ENCODE results near the gene CDHR1. TPM values are rescaled to one million over a fixed set of nuclear protein-coding genes. Genes with fewer than 3 reads are reported as not detected.

The CDHR1 gene
- total and polyA plus RNA-seq, 2 donors from 2014 or later: 0.47 to 1.1 TPM

- no peaks in the 10 kb centered on the region for H3K36me3 ChIP-seq (ENCODE audit: control insufficient read depth in 2 of 3, insufficient read depth in 3 of 3, low read length in 3 of 3)
- peaks cover 0 to 4% (median 0%) of the 10 kb centered on the region in 3 donors for H3K9me3 ChIP-seq (ENCODE audit: control insufficient read depth in 2 of 3, insufficient read depth in 1 of 3, low read length in 3 of 3)
- DNase-seq: no peak
- no peak overlapping the region for H3K27ac ChIP-seq (ENCODE audit: low read depth in 2 of 2, low read length in 2 of 2)
- H3K9ac ChIP-seq (ENCODE audit: low read length in 3 of 3): no peak overlapping the region
- H3K4me1 ChIP-seq (ENCODE audit: control insufficient read depth in 2 of 3, insufficient read depth in 2 of 3, low read depth in 1 of 3, low read length in 3 of 3): no peaks in the 10 kb centered on the region
- no peaks in the 10 kb centered on the region for H3K27me3 ChIP-seq (ENCODE audit: control insufficient read depth, insufficient read depth, low read length)
- H3K4me3 ChIP-seq (ENCODE audit: low read length in 3 of 3): no peak overlapping the region
- intact Hi-C loops (cut with DNase I): no loop called here
- TF ChIP-seq, protein P1, sequence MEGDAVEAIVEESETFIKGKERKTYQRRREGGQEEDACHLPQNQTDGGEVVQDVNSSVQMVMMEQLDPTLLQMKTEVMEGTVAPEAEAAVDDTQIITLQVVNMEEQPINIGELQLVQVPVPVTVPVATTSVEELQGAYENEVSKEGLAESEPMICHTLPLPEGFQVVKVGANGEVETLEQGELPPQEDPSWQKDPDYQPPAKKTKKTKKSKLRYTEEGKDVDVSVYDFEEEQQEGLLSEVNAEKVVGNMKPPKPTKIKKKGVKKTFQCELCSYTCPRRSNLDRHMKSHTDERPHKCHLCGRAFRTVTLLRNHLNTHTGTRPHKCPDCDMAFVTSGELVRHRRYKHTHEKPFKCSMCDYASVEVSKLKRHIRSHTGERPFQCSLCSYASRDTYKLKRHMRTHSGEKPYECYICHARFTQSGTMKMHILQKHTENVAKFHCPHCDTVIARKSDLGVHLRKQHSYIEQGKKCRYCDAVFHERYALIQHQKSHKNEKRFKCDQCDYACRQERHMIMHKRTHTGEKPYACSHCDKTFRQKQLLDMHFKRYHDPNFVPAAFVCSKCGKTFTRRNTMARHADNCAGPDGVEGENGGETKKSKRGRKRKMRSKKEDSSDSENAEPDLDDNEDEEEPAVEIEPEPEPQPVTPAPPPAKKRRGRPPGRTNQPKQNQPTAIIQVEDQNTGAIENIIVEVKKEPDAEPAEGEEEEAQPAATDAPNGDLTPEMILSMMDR (IDR thresholded peaks at IDR 0.05; ENCODE audit: borderline replicate concordance, extremely low read depth, insufficient read depth): no peak
- FAIRE-seq: no peak
Measured at GRCh38 chr10:84184517-84184916, 9.8 kb upstream of the CDHR1 start.

GRCh38 chr10:84185526-84186175 is 8.7 kb upstream of the CDHR1 start:
- intact Hi-C loops (cut with DNase I): no loop called here
- Histone ChIP-seq H3K27me3 (ENCODE audit: control insufficient read depth, insufficient read depth, low read length) (no peaks in the 10 kb centered on the region), H3K9me3 (ENCODE audit: control insufficient read depth in 2 of 3, insufficient read depth in 1 of 3, low read length in 3 of 3) (peaks cover 0 to 4% (median 0%) of the 10 kb centered on the region in 3 donors), H3K27ac (ENCODE audit: low read depth in 2 of 2, low read length in 2 of 2) (no peak overlapping the region), H3K4me3 (ENCODE audit: low read length in 3 of 3) (no peak overlapping the region), H3K9ac (ENCODE audit: low read length in 3 of 3) (no peak overlapping the region), H3K36me3 (ENCODE audit: control insufficient read depth in 2 of 3, insufficient read depth in 3 of 3, low read length in 3 of 3) (no peaks in the 10 kb centered on the region), H3K4me1 (ENCODE audit: control insufficient read depth in 2 of 3, insufficient read depth in 2 of 3, low read depth in 1 of 3, low read length in 3 of 3) (no peaks in the 10 kb centered on the region)
- FAIRE-seq (no peak), DNase-seq (no peak)
- TF ChIP-seq, protein P1 (IDR thresholded peaks at IDR 0.05; ENCODE audit: borderline replicate concordance, extremely low read depth, insufficient read depth): no peak

DNA sequence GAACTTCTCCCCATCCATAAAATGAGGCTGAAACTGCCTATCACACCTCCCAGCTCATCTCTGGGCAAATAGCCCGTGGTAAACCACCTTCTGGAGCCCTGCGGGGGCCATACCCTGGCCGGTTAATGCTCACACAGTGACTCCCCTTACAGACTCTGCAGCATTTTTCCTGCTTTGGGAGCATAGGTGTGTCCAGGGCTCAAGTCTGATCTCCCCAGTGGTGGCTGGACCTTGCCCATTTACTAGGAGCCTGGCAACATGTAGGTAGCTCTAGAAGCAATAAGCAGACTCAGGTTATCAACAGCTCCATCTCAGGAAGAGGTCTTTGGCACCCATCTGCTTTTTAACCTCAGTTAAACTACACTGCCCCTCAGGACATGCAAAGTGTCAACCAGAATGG is 5.5 kb upstream of the CDHR1 start:
- FAIRE-seq (no peak), DNase-seq (peak in 1 of 5 donors; percentile 10)
- Histone ChIP-seq H3K27me3 (ENCODE audit: control insufficient read depth, insufficient read depth, low read length) (peaks cover 5% of the 10 kb centered on the region), H3K4me1 (ENCODE audit: control insufficient read depth in 2 of 3, insufficient read depth in 2 of 3, low read depth in 1 of 3, low read length in 3 of 3) (no peaks in the 10 kb centered on the region), H3K27ac (ENCODE audit: low read depth in 2 of 2, low read length in 2 of 2) (no peak overlapping the region), H3K4me3 (ENCODE audit: low read length in 3 of 3) (no peak overlapping the region), H3K9me3 (ENCODE audit: control insufficient read depth in 2 of 3, insufficient read depth in 1 of 3, low read length in 3 of 3) (peaks cover 0 to 4% (median 0%) of the 10 kb centered on the region in 3 donors), H3K36me3 (ENCODE audit: control insufficient read depth in 2 of 3, insufficient read depth in 3 of 3, low read length in 3 of 3) (no peaks in the 10 kb centered on the region), H3K9ac (ENCODE audit: low read length in 3 of 3) (no peak overlapping the region)
- TF ChIP-seq, protein P1 (IDR thresholded peaks at IDR 0.05; ENCODE audit: borderline replicate concordance, extremely low read depth, insufficient read depth): no peak
- intact Hi-C loops (cut with DNase I): no loop called here

Measured in kidney (tissue), 14 donors.